Frontal cortex (tissue), 4 donors: ENCODE data around the gene TM6SF1. TPM values are rescaled to one million over a fixed set of nuclear protein-coding genes. Genes with fewer than 3 reads are reported as not detected.
"Not testable (repeated sequence)": the region's sequence is repeated elsewhere in the genome, so short reads cannot be mapped to it uniquely, and the experiment has no call there.

ENCODE experiments used
- DNase-seq, 2 donors: peaks; one replicate each; pipeline ENCODE4 v3.0.0; 2012; ENCODE audit warnings: low spot score in 2 of 2
- FAIRE-seq: peaks from 2 replicates; lab custom pipeline; 2012; peaks lifted over from hg19 to GRCh38; lab: Jason Lieb, UNC
- small RNA-seq: library from RNA; depleted of rRNA; stranded (forward); fragments of <200 nt; gene quantifications from one replicate; pipeline ENCODE3, GENCODE V24; 2014
- total RNA-seq: library from RNA; depleted of rRNA; stranded (reverse); fragments of >200 nt; gene quantifications from one replicate; pipeline ENCODE4 v1.2.3, GENCODE V29; 2014
- donor health status: control.
- donor health status: control.
- donor health status: control.

The TM6SF1 gene
- total RNA-seq, 1 donor from 2014 or later = 27.7 TPM

DNA sequence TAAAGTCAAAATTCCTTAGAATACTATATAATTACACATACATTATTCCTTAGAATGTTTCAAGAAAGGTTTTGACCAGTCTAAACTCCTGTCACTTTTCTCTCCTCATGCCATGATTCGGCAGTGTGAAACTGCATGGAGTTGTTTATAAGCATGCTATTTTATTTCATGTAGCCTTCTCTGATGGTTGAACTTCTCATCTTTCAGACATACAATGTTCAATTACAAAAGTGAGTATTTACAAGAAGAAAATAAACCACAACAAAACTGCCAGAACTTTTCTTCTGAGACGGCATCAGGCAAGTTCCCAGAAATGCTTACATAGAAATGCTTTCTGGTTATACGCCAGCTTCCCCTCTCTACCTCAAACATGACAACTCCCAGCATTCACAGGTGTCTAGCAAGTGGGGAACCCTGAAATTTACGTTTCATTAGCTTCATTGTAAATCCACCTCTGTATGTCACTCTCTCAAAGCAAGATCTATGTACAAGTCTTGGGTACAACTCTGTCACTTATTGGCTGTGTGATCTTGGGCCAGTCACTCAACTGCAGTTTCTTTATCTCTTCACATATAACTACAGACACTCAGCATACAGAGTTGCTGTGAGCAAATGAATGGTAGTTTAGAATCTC is 57.4 kb downstream of the TM6SF1 start:
- FAIRE-seq (no peak), DNase-seq (no peak)

GRCh38 chr15:83166218-83166617 is 58.8 kb downstream of the TM6SF1 start:
- DNase-seq (no peak), FAIRE-seq (no peak)

- FAIRE-seq = no peak
- no peak for DNase-seq
Observed at GRCh38 chr15:83166830-83167229, 59.4 kb downstream of the TM6SF1 start.

DNA sequence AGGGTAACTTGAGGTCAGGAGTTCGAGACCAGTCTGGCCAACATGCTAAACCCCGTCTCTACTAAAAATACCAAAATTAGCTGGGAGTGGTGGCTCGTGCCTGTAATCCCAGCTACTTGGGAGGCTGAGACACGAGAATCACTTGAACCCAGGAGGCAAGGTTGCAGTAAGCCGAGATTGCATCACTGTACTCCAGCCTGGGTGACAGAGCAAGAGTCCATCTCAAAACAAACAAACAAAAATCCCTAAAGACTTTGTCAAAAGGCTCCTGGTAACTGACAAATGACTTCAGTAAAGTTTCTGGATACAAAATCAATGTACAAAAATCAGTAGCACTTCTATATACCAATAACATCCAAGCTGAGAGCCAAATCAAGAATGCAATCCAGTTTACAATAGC is 62.1 kb downstream of the TM6SF1 start:
- FAIRE-seq, DNase-seq: not testable (repeated sequence)

DNA sequence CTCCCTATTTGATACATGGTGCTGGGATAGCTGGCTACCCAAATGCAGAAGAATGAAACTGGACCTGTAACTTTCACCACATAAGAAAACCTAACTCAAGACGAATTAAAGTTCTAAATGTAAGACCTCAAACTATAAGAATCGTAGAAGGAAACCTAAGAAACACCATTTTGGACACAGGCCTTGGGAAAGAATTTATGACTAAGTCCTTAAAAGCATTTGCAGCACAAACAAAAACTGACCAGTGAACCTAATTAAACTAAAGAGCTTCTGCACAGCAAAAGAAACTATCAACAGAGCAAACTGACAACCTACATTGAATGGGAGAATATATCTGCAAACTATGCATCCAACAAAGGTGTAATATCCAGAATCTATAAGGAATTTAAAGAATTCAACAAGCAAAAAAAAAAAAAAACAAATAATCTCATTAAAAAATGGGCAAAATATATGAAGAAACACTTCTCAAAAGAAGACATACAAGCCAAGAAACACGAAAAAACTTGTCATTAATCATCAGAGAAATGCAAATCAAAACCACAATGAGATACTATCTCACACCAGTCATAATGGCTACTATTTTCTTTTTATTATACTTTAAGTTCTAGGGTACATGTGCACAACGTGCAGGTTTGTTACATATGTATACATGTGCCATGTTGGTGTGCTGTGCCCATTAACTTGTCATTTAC is 63.2 kb downstream of the TM6SF1 start:
- DNase-seq (no peak), FAIRE-seq (no peak)

DNA sequence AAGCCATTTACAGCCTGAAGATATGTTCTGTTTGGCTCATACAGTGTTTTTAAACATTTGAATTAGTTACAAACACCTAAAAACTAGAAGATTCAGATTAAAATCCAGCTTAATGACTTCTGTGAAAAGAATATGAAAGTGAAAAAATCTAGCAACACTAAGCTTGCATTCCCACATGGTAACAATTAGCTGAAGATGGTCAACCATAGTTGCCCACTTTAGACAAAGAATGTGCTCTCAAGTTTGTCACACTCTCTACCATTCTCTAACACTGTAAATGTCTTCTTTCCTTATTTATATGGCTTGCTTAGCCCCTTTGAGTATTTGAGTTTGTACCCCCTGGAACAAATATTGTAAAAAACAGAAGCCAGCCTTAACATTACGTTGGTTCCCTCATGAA is 67.4 kb downstream of the TM6SF1 start:
- no peak for DNase-seq
- FAIRE-seq = no peak

DNA sequence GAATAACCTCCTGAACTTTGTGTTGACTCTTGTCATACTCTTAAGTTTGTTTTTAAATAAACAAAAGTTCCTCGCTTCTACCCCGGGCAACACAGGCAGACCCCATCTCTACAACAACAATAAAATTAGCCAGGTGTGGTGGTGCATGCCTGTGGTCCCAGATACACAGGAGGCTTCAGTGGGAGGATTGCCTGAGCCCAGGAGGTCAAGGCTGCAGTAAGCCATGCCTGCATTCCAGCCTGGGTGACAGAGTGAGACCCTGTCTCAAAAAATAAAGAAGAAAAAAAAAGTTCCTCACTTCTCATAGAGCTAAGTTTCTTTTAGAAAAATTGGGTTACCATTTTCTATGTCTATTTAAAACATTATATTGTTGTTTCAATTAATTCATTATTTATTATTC is 70.9 kb downstream of the TM6SF1 start:
- FAIRE-seq = no peak
- no peak for DNase-seq

GRCh38 chr15:83178869-83179325 is 71.5 kb downstream of the TM6SF1 start:
- no peak for FAIRE-seq

GRCh38 chr15:83185561-83185960 is 78.1 kb downstream of the TM6SF1 start:
- DNase-seq = no peak
- FAIRE-seq = no peak

More at GRCh38 chr15:83178869-83179325, 71.5 kb downstream of the TM6SF1 start:
- DNase-seq = no peak

Small RNAs within 50 kb of the gene (small RNA-seq; reads per million reads assigned to genes)
- not detected for gene MIR4515

Other genes with a start within 250 kb of the TM6SF1 start
- gene HOMER2, start 154.9 kb upstream of the TM6SF1 start, total RNA-seq = 45.2 TPM
- gene RAMAC, start 121.4 kb upstream of the TM6SF1 start, total RNA-seq = 46.9 TPM
- gene C15orf40, start 96.0 kb upstream of the TM6SF1 start, total RNA-seq = 10.2 TPM
- 156 TPM for gene BTBD1, start 40.4 kb upstream of the TM6SF1 start, total RNA-seq
- 135 TPM for gene HDGFL3, start 100.2 kb downstream of the TM6SF1 start, total RNA-seq
- 0.41 TPM for gene BNC1, start 177.0 kb downstream of the TM6SF1 start, total RNA-seq